HG02623 (cell line): ENCODE results near the gene FST.

Source experiments
- ATAC-seq: cut with Tn5 transposase; IDR thresholded peaks from one replicate; pipeline ENCODE4 v1.9.1; 2021; ENCODE audit warnings: moderate library complexity; ENCODE audit not compliant: unreplicated experiment

The FST gene

GRCh38 chr5:53480416-53481158, at the start of gene FST:
FST (plus strand) TSS chr5:53480629; CDS start chr5:53480792, 163 bp downstream.
- ATAC-seq: no peak

GRCh38 chr5:53431665-53432064, 48.8 kb upstream of the FST start:
- no peak for ATAC-seq

GRCh38 chr5:53433026-53433425, 47.4 kb upstream of the FST start:
- ATAC-seq: no peak

GRCh38 chr5:53434541-53434940, 45.9 kb upstream of the FST start:
- ATAC-seq: no peak

- no peak for ATAC-seq
These were observed 43.8 kb upstream of the FST start for GRCh38 chr5:53436480-53437191.

- no peak for ATAC-seq
These were observed 42.4 kb upstream of the FST start for GRCh38 chr5:53438079-53438478.

GRCh38 chr5:53438486-53439472, 41.6 kb upstream of the FST start:
- ATAC-seq: no peak

GRCh38 chr5:53442961-53443360, 37.5 kb upstream of the FST start:
- ATAC-seq: no peak

GRCh38 chr5:53445569-53445968, 34.9 kb upstream of the FST start:
- no peak for ATAC-seq

GRCh38 chr5:53446908-53447307, 33.5 kb upstream of the FST start:
- ATAC-seq: no peak

GRCh38 chr5:53448851-53449250, 31.6 kb upstream of the FST start:
- ATAC-seq: no peak

- ATAC-seq: no peak
These were observed 26.3 kb upstream of the FST start for GRCh38 chr5:53453898-53454718.

GRCh38 chr5:53454719-53455000, 25.8 kb upstream of the FST start:
- no peak for ATAC-seq

GRCh38 chr5:53456366-53456765, 24.1 kb upstream of the FST start:
- no peak for ATAC-seq

- no peak for ATAC-seq
These were observed 16.4 kb upstream of the FST start for GRCh38 chr5:53463909-53464621.

GRCh38 chr5:53464722-53465121, 15.7 kb upstream of the FST start:
- no peak for ATAC-seq

GRCh38 chr5:53469946-53470687, 10.3 kb upstream of the FST start:
- no peak for ATAC-seq

GRCh38 chr5:53472279-53472678, 8.2 kb upstream of the FST start:
- ATAC-seq: no peak

GRCh38 chr5:53472720-53473510, 7.5 kb upstream of the FST start:
- ATAC-seq: no peak
